Measurements from ENCODE around the gene GARIN5A.
A peak's percentile ranks its signal among the peaks of the same experiment; 100 is the strongest.

GARIN5A gene

DNA sequence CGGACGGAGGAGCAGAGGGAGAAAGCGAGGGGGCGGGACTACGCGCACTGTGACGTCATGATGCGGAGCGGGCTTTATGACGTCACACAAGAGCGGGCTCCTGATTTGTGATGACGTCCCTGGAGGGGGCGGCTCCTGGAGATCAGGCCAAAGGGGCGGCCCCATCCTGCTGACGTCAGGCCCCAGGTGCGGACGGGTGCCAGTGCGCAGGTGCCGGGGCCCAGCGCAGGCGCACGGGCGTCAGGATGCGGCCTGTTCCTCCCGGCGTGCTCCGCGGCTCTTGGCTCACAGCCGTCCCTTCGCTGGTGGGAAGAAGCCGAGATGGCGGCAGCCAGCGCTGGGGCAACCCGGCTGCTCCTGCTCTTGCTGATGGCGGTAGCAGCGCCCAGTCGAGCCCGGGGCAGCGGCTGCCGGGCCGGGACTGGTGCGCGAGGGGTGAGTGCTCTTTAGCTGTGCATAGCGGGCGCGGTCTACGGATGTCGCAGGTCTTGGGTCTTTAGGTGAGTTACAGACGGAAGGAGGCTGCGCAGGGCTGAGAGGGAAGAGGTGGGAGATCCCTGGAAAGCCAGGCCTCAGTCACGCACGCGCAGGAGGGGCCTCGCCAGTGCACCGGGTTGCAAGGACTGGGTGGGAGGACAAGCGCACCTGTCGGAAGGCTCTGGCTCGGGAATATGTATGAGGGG is at the start of gene GARIN5A, which contains the start of gene EMC10:
Gene GARIN5A, minus strand, starts transcription at position 625 of the 683 bp plus-strand sequence. Its CDS starts 460 bp downstream, at position 165.
Gene EMC10, plus strand, starts transcription at position 284 of the 683 bp plus-strand sequence. Its CDS starts 38 bp downstream, at position 322.
- peak; percentile 87 for DNase-seq (ENCODE audit: low read depth)

DNA sequence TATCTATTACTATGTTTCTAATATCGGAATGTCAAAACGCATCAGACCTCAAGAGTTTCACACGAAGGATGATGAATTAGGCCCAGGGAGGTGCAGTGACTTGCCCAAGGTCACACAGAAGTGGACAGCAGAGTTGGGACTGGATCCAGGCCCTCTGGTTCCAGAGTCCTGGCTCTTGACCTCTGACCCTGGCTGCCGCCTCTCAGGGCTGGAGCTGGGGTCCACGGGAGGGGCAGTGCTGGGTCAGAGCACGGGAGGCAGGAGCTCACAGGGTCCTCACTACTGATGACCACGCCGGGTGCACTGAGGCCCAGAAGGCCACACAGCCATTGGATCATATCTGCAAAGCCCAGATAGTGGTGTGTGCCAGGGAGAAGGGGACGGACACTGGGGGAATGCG is 46.2 kb upstream of the GARIN5A start:
- DNase-seq (ENCODE audit: low read depth) = no peak

- DNase-seq (ENCODE audit: low read depth) = no peak
Observed at GRCh38 chr19:50520822-50521465, 44.3 kb upstream of the GARIN5A start.

GRCh38 chr19:50519006-50519575 is 42.4 kb upstream of the GARIN5A start:
- no peak for DNase-seq (ENCODE audit: low read depth)

- DNase-seq (ENCODE audit: low read depth) = no peak
Observed at GRCh38 chr19:50518091-50519005, 41.7 kb upstream of the GARIN5A start.

DNA sequence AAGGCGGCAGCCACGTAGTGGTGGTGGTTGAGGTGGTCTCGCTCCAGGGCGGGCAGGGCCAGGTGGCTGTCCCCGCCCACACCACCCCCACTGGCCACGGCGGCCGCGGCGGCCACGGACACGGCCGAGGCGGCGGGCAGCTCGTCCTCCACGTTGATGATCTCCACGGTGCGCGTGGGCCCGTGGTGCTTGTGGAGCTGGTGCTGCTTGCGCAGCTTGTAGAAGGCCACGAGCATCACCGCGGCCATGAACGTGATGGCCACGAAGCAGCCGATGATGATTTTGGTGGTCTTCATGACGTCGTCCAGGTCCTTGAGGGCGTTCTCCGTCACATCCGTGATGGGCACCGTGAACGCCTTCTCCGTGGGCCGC is 41.0 kb upstream of the GARIN5A start:
- DNase-seq (ENCODE audit: low read depth) = no peak

GRCh38 chr19:50516964-50517703 is 40.5 kb upstream of the GARIN5A start:
- no peak for DNase-seq (ENCODE audit: low read depth)

DNA sequence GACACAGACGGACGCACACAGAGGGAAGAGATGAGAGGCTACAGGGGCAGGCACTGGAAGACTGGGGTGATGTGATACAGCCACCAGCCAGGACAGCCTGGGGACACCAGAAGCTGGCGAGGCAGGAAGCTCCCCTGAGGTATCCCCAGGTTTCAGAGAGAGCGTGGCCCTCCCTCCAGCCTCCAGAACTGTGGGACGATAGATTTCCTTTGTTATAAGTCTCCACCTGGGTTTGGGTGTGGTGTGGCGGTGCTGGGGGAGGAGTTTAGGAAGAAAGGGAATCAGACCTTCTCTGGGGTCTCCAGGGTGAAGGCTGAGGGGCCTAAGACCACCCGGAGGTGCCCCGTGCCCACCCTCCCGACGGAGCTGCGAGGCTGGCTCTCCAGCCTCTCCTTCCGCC is 39.8 kb upstream of the GARIN5A start:
- no peak for DNase-seq (ENCODE audit: low read depth)

DNA sequence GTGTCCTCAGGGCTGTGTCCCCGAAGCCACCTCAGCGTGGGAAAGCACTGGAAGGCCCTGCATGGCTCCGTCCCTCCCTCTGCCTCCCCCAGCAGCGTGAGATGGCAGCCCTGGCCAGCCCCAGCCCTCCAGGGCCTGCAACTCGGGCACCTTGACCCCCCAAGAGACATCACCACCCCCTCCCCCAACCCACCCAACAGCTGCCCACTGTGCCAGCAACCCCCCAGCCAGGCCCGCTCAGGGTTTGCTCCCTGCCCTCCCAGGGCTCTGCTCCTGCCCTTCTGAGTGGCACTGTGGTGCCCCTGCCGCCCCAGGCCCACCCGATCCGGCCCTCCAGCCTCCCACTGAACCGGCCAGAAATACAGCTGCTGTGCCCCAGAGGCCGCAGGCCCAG is 38.5 kb upstream of the GARIN5A start:
- no peak for DNase-seq (ENCODE audit: low read depth)

DNA sequence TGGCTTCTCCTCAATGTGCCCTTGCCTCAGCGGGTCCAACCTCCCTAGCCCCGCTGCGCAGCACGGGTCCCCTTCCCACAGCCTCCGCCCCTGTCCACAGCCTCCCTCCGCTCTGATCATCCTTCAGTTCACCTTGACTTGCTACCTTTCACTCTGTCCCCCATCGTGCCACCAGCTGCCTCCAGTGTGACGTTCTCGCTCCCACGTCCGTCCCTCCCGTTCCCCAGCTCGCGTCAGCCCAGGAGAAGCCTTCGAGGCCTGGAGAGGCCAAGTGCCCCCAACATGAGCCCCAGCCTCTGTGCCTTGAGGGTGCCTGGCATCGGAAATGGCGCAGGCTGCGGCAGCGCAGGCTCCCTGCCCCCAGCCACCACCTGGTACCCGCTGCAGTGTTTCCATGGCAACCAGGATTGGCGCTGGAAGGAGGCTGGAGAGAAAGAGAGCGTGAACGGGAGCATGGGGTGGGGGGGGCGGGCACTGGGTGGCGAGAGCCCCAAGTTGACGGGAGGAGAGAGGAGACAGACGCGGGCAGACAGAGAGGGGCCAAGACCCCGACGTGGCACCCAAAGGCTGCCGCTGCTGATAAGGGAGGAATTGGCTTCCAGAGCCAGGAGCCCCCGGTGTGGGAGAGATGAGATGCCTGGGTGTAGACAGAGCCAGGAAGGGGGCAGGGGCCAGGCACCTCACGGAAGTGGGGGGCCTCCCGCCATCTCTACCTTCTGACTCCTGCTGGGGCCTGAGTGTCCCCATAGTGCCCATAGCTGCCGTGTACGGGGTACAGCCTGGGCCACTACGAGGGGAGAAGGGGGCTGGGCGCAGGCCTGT is 37.9 kb upstream of the GARIN5A start:
- no peak for DNase-seq (ENCODE audit: low read depth)

- DNase-seq (ENCODE audit: low read depth) = no peak
Observed at GRCh38 chr19:50513746-50514345, 37.2 kb upstream of the GARIN5A start, which contains the start of gene ASPDH. ASPDH (minus strand) TSS chr19:50513913; CDS start chr19:50513823, 90 bp downstream.

DNA sequence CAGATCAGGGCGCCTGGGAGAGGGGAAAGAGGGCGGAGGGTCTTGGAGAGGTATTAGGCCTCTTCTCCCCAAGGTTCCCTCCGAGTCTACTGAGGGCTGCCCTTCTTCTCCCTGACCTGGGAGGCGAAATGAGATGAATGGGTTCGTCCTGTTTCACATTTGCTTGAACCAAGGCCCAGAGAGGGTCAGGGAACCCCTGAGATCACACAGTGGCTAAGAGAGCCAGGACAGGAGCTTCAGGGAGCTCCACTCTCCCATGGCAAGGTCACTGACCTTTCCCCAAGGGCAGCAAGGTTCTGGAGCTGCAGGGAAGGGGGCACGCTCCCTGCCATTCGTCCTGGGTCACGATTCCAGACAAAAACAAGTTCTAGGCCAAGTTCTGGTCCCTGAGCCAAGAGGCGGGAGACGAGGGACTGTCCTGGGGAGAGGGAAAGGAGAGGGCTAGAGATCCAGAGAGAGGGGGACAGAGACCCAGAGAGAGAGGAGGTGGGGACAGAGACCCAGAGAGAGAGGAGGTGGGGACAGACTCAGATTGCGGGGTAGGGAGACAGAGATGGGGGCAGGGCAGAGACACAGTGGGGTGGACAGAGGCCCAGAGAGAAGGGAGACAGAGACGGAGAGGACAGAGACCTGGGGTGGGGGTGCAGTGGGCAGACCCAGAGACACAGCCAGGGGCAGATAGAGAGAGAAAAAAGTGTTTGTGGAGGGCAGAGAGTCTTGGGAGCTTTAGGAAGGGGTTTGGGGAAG is 36.5 kb upstream of the GARIN5A start:
- no peak for DNase-seq (ENCODE audit: low read depth)

GRCh38 chr19:50512112-50512998 is 35.7 kb upstream of the GARIN5A start:
- no peak for DNase-seq (ENCODE audit: low read depth)

- peak; percentile 94 for DNase-seq (ENCODE audit: low read depth)
Observed at GRCh38 chr19:50511069-50511822, 34.6 kb upstream of the GARIN5A start, which contains the start of gene JOSD2. JOSD2 (minus strand) TSS chr19:50511191; CDS start chr19:50510431, 760 bp downstream.

- DNase-seq (ENCODE audit: low read depth) = no peak
Observed at GRCh38 chr19:50510700-50511068, 34.0 kb upstream of the GARIN5A start.

GRCh38 chr19:50510121-50510670 is 33.5 kb upstream of the GARIN5A start:
- no peak for DNase-seq (ENCODE audit: low read depth)

GRCh38 chr19:50509366-50509765 is 32.7 kb upstream of the GARIN5A start:
- no peak for DNase-seq (ENCODE audit: low read depth)

Data from stimulated activated CD8-positive, alpha-beta memory T cell treated with anti-CD3 and anti-CD28 coated beads, Interleukin-4, amount 100 ng/mL, for 24 hours (primary cell).